GM23338 (cell line): ENCODE results near the gene LRRFIP1. TPM values are rescaled to one million over a fixed set of nuclear protein-coding genes. Genes with fewer than 3 reads are reported as not detected.
"Not testable (repeated sequence)": the region's sequence is repeated elsewhere in the genome, so short reads cannot be mapped to it uniquely, and the experiment has no call there.

Experiments used
- ATAC-seq: fragments of 200-7000 bp; cut with Tn5 transposase; 3 replicates; pipeline ENCODE4 v1.9.1; 2020
- DNase-seq: peaks from one replicate; pipeline ENCODE4 v3.0.0-alpha.2; 2015; ENCODE audit warnings: low spot score
- H2AFZ ChIP-seq: fragments of 200-600 bp; sonication (generic); 2 replicates; pipeline ENCODE4 v1.8.0; 2016; ENCODE audit warnings: antibody characterized with exemption, mild to moderate bottlenecking, moderate library complexity
- H3F3A ChIP-seq: fragments of 200-600 bp; sonication (generic); replicated peaks from 2 replicates; pipeline ENCODE4 v1.8.0; 2017; ENCODE audit warnings: antibody characterized with exemption, mixed run types, low read depth
- H3K27ac ChIP-seq: fragments of 200-600 bp; sonication (generic); 2 replicates; pipeline ENCODE4 v1.6.1; 2016; ENCODE audit warnings: low read depth
- H3K27me3 ChIP-seq: fragments of 200-600 bp; sonication (generic); 2 replicates; pipeline ENCODE4 v1.8.0; 2016; ENCODE audit warnings: mild to moderate bottlenecking, mixed run types, moderate library complexity; ENCODE audit not compliant: insufficient read depth
- H3K36me3 ChIP-seq: fragments of 200-600 bp; sonication (generic); 2 replicates; pipeline ENCODE4 v1.8.0; 2016; ENCODE audit warnings: mild to moderate bottlenecking; ENCODE audit not compliant: insufficient read depth
- H3K4me1 ChIP-seq: fragments of 200-600 bp; sonication (generic); 2 replicates; pipeline ENCODE4 v1.8.0; 2016; ENCODE audit warnings: mild to moderate bottlenecking, moderate library complexity; ENCODE audit not compliant: insufficient read depth
- H3K4me2 ChIP-seq: fragments of 200-600 bp; sonication (generic); 2 replicates; pipeline ENCODE4 v1.7.1; 2017; ENCODE audit warnings: mixed run types
- H3K4me3 ChIP-seq: fragments of 200-600 bp; sonication (generic); 2 replicates; pipeline ENCODE4 v1.6.1; 2016; ENCODE audit warnings: mixed run types
- H3K79me2 ChIP-seq: fragments of 200-600 bp; sonication (generic); replicated peaks from 2 replicates; pipeline ENCODE4 v1.8.0; 2017; ENCODE audit warnings: mild to moderate bottlenecking; ENCODE audit not compliant: insufficient read depth
- H3K9me2 ChIP-seq: fragments of 200-600 bp; sonication (generic); 2 replicates; pipeline ENCODE4 v1.8.0; 2017; ENCODE audit not compliant: insufficient read depth
- H4K20me1 ChIP-seq: fragments of 200-600 bp; sonication (generic); replicated peaks from 2 replicates; pipeline ENCODE4 v1.8.0; 2017; ENCODE audit warnings: mild to moderate bottlenecking; ENCODE audit not compliant: insufficient read depth
- H3K27ac Mint-ChIP-seq: 2 replicates; pipeline ENCODE4 v1.8.0; 2020; ENCODE audit warnings: inconsistent platforms, mild to moderate bottlenecking, moderate library complexity, mixed read lengths
- H3K27me3 Mint-ChIP-seq: 3 replicates; pipeline ENCODE4 v1.8.0; 2022; ENCODE audit warnings: low read depth, mild to moderate bottlenecking, moderate library complexity, mixed read lengths, inconsistent platforms; ENCODE audit not compliant: insufficient read depth, poor library complexity
- H3K36me3 Mint-ChIP-seq: 3 replicates; pipeline ENCODE4 v1.8.0; 2021; ENCODE audit warnings: low read depth, mild to moderate bottlenecking, inconsistent platforms, moderate library complexity, mixed read lengths
- H3K4me1 Mint-ChIP-seq: 3 replicates; pipeline ENCODE4 v1.8.0; 2020; ENCODE audit warnings: mild to moderate bottlenecking, inconsistent platforms, mixed read lengths
- H3K4me3 Mint-ChIP-seq: 3 replicates; pipeline ENCODE4 v1.8.0; 2021; ENCODE audit warnings: moderate library complexity, mild to moderate bottlenecking, inconsistent platforms, mixed read lengths
- H3K9me3 Mint-ChIP-seq: 3 replicates; pipeline ENCODE4 v1.8.0; 2020; ENCODE audit warnings: moderate library complexity, mild to moderate bottlenecking, inconsistent platforms, mixed read lengths
- EZH2phosphoT487 ChIP-seq: fragments of 200-600 bp; sonication (generic); IDR thresholded peaks from one replicate; pipeline ENCODE4 v1.8.1; 2018; ENCODE audit warnings: antibody characterized with exemption; ENCODE audit not compliant: unreplicated experiment
- JUNB ChIP-seq: IDR thresholded peaks from one replicate; pipeline ENCODE4 v1.6.1; 2016; ENCODE audit warnings: antibody characterized with exemption; ENCODE audit not compliant: unreplicated experiment
- NANOG ChIP-seq: IDR thresholded peaks from 2 replicates; pipeline ENCODE4 v1.6.1; 2016; ENCODE audit warnings: antibody characterized with exemption, borderline replicate concordance
- POLR2AphosphoS5 ChIP-seq: IDR thresholded peaks from 2 replicates; pipeline ENCODE4 v1.6.1; 2016; ENCODE audit warnings: antibody characterized with exemption, low read depth
- ZNF331 ChIP-seq: fragments of 250-450 bp; sonication (Bioruptor Pico); IDR thresholded peaks from 2 replicates; pipeline ENCODE4 v1.5.0; 2020; ENCODE audit warnings: low read depth, mild to moderate bottlenecking, moderate library complexity
- polyA plus RNA-seq: library from polyadenylated mRNA; unstranded; fragments of >200 nt; fragmentation: Nextera tagmentation; extraction: Ambion mirVana; gene quantifications from 2 replicates; pipeline ENCODE4 v1.2.1, GENCODE V29; 2016
- total RNA-seq: library from RNA; depleted of rRNA; stranded (reverse); fragments of >200 nt; shearing (Covaris generic); gene quantifications from 2 replicates; pipeline ENCODE4 v1.2.3, GENCODE V29; 2014
- TF ChIP-seq, protein P1 (sequence below): fragments of 250-450 bp; sonication (Bioruptor Pico); IDR thresholded peaks from 2 replicates; pipeline ENCODE4 v1.5.0; 2020; ENCODE audit warnings: mild to moderate bottlenecking, moderate library complexity
- TF ChIP-seq, protein P2 (sequence below): IDR thresholded peaks from 2 replicates; pipeline ENCODE4 v1.6.1; 2016; ENCODE audit warnings: antibody characterized with exemption

Gene LRRFIP1
- total and polyA plus RNA-seq, 2 experiments from 2014 or later = 59.6 to 178 TPM

DNA sequence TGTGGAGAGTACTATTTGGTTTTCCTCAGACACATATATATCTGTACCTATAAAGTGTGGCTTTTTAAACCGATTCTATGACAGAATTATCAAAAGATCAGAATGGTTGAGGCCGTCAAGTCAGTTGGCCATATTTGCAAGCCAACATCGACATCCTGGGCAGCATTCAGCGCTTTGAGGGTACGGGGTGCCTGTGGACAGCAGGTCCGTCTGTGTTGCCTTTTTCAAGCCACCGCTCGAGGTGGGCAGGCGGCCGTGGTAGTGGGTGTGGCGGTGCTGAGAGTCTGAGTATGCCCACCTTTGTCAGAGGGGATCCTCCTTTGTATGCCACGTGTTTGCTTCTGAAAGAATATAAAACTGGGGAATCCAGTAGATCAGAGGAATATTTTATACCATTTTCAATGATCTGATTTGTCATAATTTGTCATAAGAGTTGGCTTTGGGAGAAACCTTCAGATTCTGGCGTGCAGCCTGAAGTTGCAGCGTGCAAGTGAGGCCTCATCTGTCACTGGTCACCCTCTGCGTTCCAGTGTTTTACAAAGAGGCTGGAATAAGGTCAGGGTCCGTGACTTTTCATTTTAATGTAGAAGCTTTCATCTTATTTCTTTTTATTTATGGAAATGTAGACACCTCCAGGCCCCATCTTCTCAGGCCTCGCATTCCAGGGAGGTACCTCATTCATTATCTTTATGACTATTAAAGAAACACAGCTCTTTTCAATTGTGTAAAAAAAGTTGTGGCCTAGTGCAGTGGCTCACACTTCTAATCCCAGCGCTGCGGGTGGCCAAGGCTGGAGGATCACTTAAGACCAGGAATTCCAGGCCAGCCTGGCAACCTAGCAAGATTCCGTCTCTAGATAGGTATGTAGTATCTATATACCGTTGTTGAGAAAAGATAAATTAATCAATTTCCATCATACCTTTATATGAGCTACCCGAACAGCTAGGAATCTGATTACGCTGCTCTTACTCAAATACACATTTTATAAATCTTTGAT lies 133.4 kb downstream of the LRRFIP1 start (continued):
- TF ChIP-seq, protein P1, sequence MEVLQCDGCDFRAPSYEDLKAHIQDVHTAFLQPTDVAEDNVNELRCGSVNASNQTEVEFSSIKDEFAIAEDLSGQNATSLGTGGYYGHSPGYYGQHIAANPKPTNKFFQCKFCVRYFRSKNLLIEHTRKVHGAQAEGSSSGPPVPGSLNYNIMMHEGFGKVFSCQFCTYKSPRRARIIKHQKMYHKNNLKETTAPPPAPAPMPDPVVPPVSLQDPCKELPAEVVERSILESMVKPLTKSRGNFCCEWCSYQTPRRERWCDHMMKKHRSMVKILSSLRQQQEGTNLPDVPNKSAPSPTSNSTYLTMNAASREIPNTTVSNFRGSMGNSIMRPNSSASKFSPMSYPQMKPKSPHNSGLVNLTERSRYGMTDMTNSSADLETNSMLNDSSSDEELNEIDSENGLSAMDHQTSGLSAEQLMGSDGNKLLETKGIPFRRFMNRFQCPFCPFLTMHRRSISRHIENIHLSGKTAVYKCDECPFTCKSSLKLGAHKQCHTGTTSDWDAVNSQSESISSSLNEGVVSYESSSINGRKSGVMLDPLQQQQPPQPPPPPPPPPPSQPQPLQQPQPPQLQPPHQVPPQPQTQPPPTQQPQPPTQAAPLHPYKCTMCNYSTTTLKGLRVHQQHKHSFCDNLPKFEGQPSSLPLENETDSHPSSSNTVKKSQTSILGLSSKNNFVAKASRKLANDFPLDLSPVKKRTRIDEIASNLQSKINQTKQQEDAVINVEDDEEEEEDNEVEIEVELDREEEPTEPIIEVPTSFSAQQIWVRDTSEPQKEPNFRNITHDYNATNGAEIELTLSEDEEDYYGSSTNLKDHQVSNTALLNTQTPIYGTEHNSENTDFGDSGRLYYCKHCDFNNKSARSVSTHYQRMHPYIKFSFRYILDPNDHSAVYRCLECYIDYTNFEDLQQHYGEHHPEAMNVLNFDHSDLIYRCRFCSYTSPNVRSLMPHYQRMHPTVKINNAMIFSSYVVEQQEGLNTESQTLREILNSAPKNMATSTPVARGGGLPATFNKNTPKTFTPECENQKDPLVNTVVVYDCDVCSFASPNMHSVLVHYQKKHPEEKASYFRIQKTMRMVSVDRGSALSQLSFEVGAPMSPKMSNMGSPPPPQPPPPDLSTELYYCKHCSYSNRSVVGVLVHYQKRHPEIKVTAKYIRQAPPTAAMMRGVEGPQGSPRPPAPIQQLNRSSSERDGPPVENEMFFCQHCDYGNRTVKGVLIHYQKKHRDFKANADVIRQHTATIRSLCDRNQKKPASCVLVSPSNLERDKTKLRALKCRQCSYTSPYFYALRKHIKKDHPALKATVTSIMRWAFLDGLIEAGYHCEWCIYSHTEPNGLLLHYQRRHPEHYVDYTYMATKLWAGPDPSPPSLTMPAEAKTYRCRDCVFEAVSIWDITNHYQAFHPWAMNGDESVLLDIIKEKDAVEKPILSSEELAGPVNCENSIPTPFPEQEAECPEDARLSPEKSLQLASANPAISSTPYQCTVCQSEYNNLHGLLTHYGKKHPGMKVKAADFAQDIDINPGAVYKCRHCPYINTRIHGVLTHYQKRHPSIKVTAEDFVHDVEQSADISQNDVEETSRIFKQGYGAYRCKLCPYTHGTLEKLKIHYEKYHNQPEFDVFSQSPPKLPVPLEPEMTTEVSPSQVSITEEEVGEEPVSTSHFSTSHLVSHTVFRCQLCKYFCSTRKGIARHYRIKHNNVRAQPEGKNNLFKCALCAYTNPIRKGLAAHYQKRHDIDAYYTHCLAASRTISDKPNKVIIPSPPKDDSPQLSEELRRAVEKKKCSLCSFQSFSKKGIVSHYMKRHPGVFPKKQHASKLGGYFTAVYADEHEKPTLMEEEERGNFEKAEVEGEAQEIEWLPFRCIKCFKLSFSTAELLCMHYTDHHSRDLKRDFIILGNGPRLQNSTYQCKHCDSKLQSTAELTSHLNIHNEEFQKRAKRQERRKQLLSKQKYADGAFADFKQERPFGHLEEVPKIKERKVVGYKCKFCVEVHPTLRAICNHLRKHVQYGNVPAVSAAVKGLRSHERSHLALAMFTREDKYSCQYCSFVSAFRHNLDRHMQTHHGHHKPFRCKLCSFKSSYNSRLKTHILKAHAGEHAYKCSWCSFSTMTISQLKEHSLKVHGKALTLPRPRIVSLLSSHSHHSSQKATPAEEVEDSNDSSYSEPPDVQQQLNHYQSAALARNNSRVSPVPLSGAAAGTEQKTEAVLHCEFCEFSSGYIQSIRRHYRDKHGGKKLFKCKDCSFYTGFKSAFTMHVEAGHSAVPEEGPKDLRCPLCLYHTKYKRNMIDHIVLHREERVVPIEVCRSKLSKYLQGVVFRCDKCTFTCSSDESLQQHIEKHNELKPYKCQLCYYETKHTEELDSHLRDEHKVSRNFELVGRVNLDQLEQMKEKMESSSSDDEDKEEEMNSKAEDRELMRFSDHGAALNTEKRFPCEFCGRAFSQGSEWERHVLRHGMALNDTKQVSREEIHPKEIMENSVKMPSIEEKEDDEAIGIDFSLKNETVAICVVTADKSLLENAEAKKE (CRISPR knock-in tag) = no peak
- no peak for TF ChIP-seq POLR2AphosphoS5
- TF ChIP-seq ZNF331 (CRISPR knock-in tag) = no peak
- TF ChIP-seq, protein P2, sequence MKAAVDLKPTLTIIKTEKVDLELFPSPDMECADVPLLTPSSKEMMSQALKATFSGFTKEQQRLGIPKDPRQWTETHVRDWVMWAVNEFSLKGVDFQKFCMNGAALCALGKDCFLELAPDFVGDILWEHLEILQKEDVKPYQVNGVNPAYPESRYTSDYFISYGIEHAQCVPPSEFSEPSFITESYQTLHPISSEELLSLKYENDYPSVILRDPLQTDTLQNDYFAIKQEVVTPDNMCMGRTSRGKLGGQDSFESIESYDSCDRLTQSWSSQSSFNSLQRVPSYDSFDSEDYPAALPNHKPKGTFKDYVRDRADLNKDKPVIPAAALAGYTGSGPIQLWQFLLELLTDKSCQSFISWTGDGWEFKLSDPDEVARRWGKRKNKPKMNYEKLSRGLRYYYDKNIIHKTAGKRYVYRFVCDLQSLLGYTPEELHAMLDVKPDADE = no peak
- TF ChIP-seq EZH2phosphoT487 = no peak
- no peak for TF ChIP-seq NANOG
- no peak for TF ChIP-seq JUNB

DNA sequence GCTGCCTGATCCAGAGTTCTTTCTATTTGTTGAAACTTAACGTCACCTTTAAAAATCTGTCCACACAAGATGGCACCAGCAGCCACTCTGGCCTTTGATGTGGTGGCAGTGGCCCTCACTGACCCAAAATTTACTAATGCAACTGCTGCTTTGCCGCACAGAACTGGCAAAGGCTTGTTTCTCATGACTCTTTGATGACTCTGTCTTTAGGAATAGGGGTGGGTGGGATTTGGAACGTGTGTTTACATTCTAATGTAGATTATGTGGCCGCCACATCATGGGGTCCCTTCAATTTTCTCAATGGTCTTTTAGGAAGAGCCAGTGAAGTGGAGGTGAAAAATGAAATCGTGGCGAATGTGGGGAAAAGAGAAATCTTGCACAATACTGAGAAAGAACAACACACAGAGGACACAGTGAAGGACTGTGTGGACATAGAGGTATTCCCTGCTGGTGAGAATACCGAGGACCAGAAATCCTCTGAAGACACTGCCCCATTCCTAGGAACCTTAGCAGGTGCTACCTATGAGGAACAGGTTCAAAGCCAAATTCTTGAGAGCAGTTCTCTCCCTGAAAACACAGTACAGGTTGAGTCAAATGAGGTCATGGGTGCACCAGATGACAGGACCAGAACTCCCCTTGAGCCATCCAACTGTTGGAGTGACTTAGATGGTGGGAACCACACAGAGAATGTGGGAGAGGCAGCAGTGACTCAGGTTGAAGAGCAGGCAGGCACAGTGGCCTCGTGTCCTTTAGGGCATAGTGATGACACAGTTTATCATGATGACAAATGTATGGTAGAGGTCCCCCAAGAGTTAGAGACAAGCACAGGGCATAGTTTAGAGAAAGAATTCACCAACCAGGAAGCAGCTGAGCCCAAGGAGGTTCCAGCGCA lies 135.2 kb downstream of the LRRFIP1 start:
- not testable (repeated sequence) for H3K27ac Mint-ChIP-seq, H3K4me1 Mint-ChIP-seq, H3K9me2 ChIP-seq, H2AFZ ChIP-seq, H3F3A ChIP-seq, DNase-seq, H3K27me3 ChIP-seq, H3K27ac ChIP-seq, H3K4me1 ChIP-seq, H4K20me1 ChIP-seq, H3K4me3 Mint-ChIP-seq, H3K4me3 ChIP-seq, H3K4me2 ChIP-seq, H3K9me3 Mint-ChIP-seq, ATAC-seq, H3K79me2 ChIP-seq, H3K27me3 Mint-ChIP-seq
- peaks cover 34% of the 10 kb centered on the region for H3K36me3 Mint-ChIP-seq
- H3K36me3 ChIP-seq = peaks cover 23% of the 10 kb centered on the region
